K562 (cell line): Measurements from ENCODE around the gene EEF2. TPM values are rescaled to one million over a fixed set of nuclear protein-coding genes. Genes with fewer than 3 reads are reported as not detected.

Experiments used
- ATF1 ChIP-seq, 2 experiments: fragments of 450-650 bp in 1 of 2; IDR thresholded peaks; 2 replicates each; pipeline ENCODE4 v1.6.1; 2016; ENCODE audit warnings: missing compliant biosample characterization in 1 of 2, missing genetic modification characterization in 1 of 2
- ATF7 ChIP-seq: fragments of 450-650 bp; IDR thresholded peaks from 2 replicates; pipeline ENCODE4 v1.7.1; 2014; ENCODE audit warnings: mild to moderate bottlenecking, moderate library complexity
- BCLAF1 ChIP-seq, 2 experiments: fragments of 450-650 bp in 1 of 2; IDR thresholded peaks; 2 replicates each; pipeline ENCODE4 v1.6.1; 2011 to 2017; ENCODE audit warnings: low read depth in 2 of 2, antibody characterized with exemption in 1 of 2, borderline replicate concordance in 1 of 2, low read length in 1 of 2, mild to moderate bottlenecking in 1 of 2, mixed read lengths in 1 of 2; ENCODE audit not compliant: control insufficient read depth in 1 of 2
- BMI1 ChIP-seq: fragments of 150-350 bp; IDR thresholded peaks from 2 replicates; pipeline ENCODE4 v1.6.1; 2014; ENCODE audit warnings: low read length
- CGGBP1 ChIP-seq: fragments of 250-450 bp; sonication (Bioruptor Pico); IDR thresholded peaks from 2 replicates; pipeline ENCODE4 v1.9.0; 2021; ENCODE audit warnings: mild to moderate bottlenecking
- CHCHD3 ChIP-seq: fragments of 250-450 bp; sonication (Bioruptor Pico); IDR thresholded peaks from 2 replicates; pipeline ENCODE4 v2.1.2; 2022; ENCODE audit warnings: mild to moderate bottlenecking
- KDM2B ChIP-seq: fragments of 250-450 bp; sonication (Bioruptor Pico); IDR thresholded peaks from 2 replicates; pipeline ENCODE4 v1.8.0; 2021; ENCODE audit warnings: mild to moderate bottlenecking, moderate library complexity
- KDM5B ChIP-seq: fragments of 200-600 bp; sonication (generic); IDR thresholded peaks from 2 replicates; pipeline ENCODE4 v1.6.1; 2012; ENCODE audit warnings: low read depth, mild to moderate bottlenecking, moderate library complexity, low read length, control low read depth, inconsistent platforms; ENCODE audit not compliant: insufficient replicate concordance
- KLF13 ChIP-seq: fragments of 450-650 bp; IDR thresholded peaks from 2 replicates; pipeline ENCODE4 v1.6.1; 2016; ENCODE audit warnings: missing genetic modification characterization, low read depth, mild to moderate bottlenecking, missing compliant biosample characterization, moderate library complexity, borderline replicate concordance
- MAX ChIP-seq: sonication (generic); formaldehyde crosslinking; IDR thresholded peaks from 2 replicates; pipeline ENCODE4 v1.9.0; 2022; ENCODE audit warnings: mild to moderate bottlenecking, missing genetic modification reagents
- MCM5 ChIP-seq: fragments of 450-650 bp; IDR thresholded peaks from 2 replicates; pipeline ENCODE4 v1.6.1; 2016; ENCODE audit warnings: low read depth
- MEIS2 ChIP-seq: fragments of 450-650 bp; IDR thresholded peaks from 2 replicates; pipeline ENCODE4 v1.6.1; 2014; ENCODE audit warnings: mild to moderate bottlenecking; ENCODE audit not compliant: partially characterized antibody
- SETDB1 ChIP-seq: IDR thresholded peaks from one replicate; pipeline ENCODE4 v1.6.1; 2012; ENCODE audit warnings: low read length, control low read depth, inconsistent platforms
- SMARCA4 ChIP-seq: fragments of 450-650 bp; IDR thresholded peaks from 2 replicates; pipeline ENCODE4 v1.6.1; 2016
- ZBTB2 ChIP-seq: fragments of 450-650 bp; IDR thresholded peaks from 2 replicates; pipeline ENCODE4 v1.6.1; 2016; ENCODE audit warnings: antibody characterized with exemption
- ZFP30 ChIP-seq: fragments of 250-450 bp; sonication (Bioruptor Pico); IDR thresholded peaks from 2 replicates; pipeline ENCODE4 v1.8.0; 2022; ENCODE audit warnings: moderate library complexity, mild to moderate bottlenecking, inconsistent platforms, borderline replicate concordance
- ZHX1 ChIP-seq: fragments of 150-350 bp; conservative IDR thresholded peaks from 2 replicates; pipeline ENCODE4 v1.6.1; 2014; ENCODE audit warnings: low read length
- ZNF133 ChIP-seq: fragments of 250-450 bp; sonication (Bioruptor Pico); IDR thresholded peaks from 2 replicates; pipeline ENCODE4 v1.4.0; 2020; ENCODE audit warnings: mild to moderate bottlenecking
- ZNF143 ChIP-seq: sonication (generic); formaldehyde crosslinking; IDR thresholded peaks from 2 replicates; pipeline ENCODE4 v1.9.0; 2022; ENCODE audit warnings: mild to moderate bottlenecking, missing genetic modification reagents
- ZNF175 ChIP-seq: fragments of 200-800 bp; sonication (Bioruptor generic); IDR thresholded peaks from 2 replicates; pipeline ENCODE4 v1.6.1; 2016; ENCODE audit warnings: low read depth, mild to moderate bottlenecking, missing genetic modification characterization, missing compliant biosample characterization
- ZNF324 ChIP-seq: fragments of 250-450 bp; sonication (Bioruptor Pico); IDR thresholded peaks from 2 replicates; pipeline ENCODE4 v1.4.0; 2020; ENCODE audit warnings: mild to moderate bottlenecking
- polyA plus RNA-seq, 8 experiments: library from polyadenylated mRNA; depleted of rRNA in 4 of 8; stranded (reverse) in 5 of 8; unstranded in 3 of 8; fragments of >200 nt; fragmentation: Nextera tagmentation in 2 of 8; fragmentation: Illumina TruSeq in 1 of 8; extraction: Ambion mirVana in 2 of 8; extraction: Trizol in 1 of 8; gene quantifications; 2 replicates each; pipeline versions ENCODE4 v1.2.1 to v1.2.3, GENCODE V29; 2011 to 2014; ENCODE audit warnings: inconsistent platforms in 1 of 8, missing spikeins in 1 of 8
- total RNA-seq, 7 experiments: library from RNA; depleted of rRNA in 6 of 7; stranded (reverse); fragments of >200 nt in 6 of 7; fragmentation: Illumina TruSeq in 2 of 7; extraction: Trizol in 2 of 7; gene quantifications; 2 replicates each; pipeline versions ENCODE4 v1.2.1 to v1.2.3, GENCODE V29; 2011 to 2021; ENCODE audit warnings: low replicate concordance in 1 of 7

The EEF2 gene
- total and polyA plus RNA-seq, 9 of the 15 experiments (the other 6 are each of a cell fraction or from before 2014, with no cell fraction given) = 372 to 3,003 (median 1,453) TPM

GRCh38 chr19:3987619-3988371 is 2.5 kb upstream of the EEF2 start (continued):
- TF ChIP-seq KDM5B (no peak), KDM2B (no peak), SMARCA4 (no peak), BMI1 (no peak), CHCHD3 (CRISPR knock-in tag) (no peak), MEIS2 (peak; percentile 76), KLF13 (tag) (no peak), BCLAF1 (IDR thresholded peaks at IDR 0.05; ENCODE audit: borderline replicate concordance in 1 of 2, control insufficient read depth in 1 of 2, low read depth in 2 of 2, low read length in 1 of 2) (no peak), ZNF324 (CRISPR knock-in tag) (no peak), ZNF133 (no peak), ZNF143 (no peak), ZFP30 (CRISPR knock-in tag) (no peak), ZHX1 (no peak), MAX (CRISPR knock-in tag) (no peak), CGGBP1 (CRISPR knock-in tag) (no peak), MCM5 (no peak), ATF1 (CRISPR knock-in tag; IDR thresholded peaks at IDR 0.05) (no peak), ATF1 (tag; IDR thresholded peaks at IDR 0.05) (no peak), ZBTB2 (peak; percentile 95), ATF7 (0 out of 2 replicates have a peak, but pooled peaks have one; percentile 36), SETDB1 (no peak), ZNF175 (CRISPR knock-in tag) (no peak)
